ENCODE data around the gene NR4A3.

DNA sequence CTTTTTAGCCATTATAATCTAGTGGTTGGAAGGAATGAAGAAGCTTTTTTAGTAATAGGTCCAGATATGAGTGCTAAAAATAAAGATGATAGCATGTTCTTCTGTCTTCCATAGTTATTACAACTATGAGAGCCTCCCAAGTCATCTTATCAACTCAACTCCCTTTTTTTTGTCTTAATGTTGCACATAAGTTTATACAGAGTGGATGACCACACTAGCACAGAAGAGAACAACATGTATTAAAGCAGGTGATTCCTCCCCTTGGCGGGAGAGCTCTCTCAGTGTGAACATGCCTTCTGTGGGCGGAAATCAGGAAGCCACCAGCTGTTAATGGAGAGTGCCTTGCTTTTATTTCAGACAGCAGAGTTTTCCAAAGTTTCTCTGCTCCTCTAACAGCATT lies 44.7 kb downstream of the NR4A3 start:
- TF ChIP-seq CTCF (IDR thresholded peaks at IDR 0.05 in 2 of 3, conservative IDR thresholded peaks at IDR 0.05 in 1 of 3; ENCODE audit: control insufficient read depth in 2 of 3, extremely low read depth in 1 of 3, insufficient read depth in 1 of 3, low read depth in 3 of 3, low read length in 3 of 3) (no peak), SMAD1 (IDR thresholded peaks at IDR 0.05; ENCODE audit: low read depth, partially characterized antibody) (no peak), WRNIP1 (IDR thresholded peaks at IDR 0.05; ENCODE audit: borderline replicate concordance, low read depth, low read length) (no peak)

Measured in GM12878 (cell line).